Stimulated activated CD4-positive, alpha-beta T cell treated with anti-CD3 and anti-CD28 coated beads, Interleukin-12 subunit alpha, Interleukin-12 subunit beta, amount 100 ng/mL, for 24 hours (primary cell): ENCODE data around the gene PHF14.

Source experiments
- DNase-seq, 2 experiments: peaks; one replicate each; pipeline ENCODE4 v3.0.0-alpha.2; 2020; ENCODE audit warnings: low read depth in 2 of 2

PHF14 gene

GRCh38 chr7:11082552-11083213, 109.0 kb downstream of the PHF14 start:
- DNase-seq: no peak

GRCh38 chr7:11083214-11083568, 109.5 kb downstream of the PHF14 start:
- DNase-seq: no peak

GRCh38 chr7:11104578-11104977, 130.9 kb downstream of the PHF14 start:
- no peak for DNase-seq

GRCh38 chr7:11109659-11110058, 136.0 kb downstream of the PHF14 start:
- DNase-seq: no peak

GRCh38 chr7:11120068-11120664, 146.5 kb downstream of the PHF14 start:
- no peak for DNase-seq

- no peak for DNase-seq
Measured at GRCh38 chr7:11120675-11121220, 147.1 kb downstream of the PHF14 start.

- DNase-seq: no peak
Measured at GRCh38 chr7:11124856-11125559, 151.3 kb downstream of the PHF14 start.

- DNase-seq: no peak
Measured at GRCh38 chr7:11127114-11127785, 153.6 kb downstream of the PHF14 start.

- DNase-seq: no peak
Measured at GRCh38 chr7:11127988-11128387, 154.3 kb downstream of the PHF14 start.

GRCh38 chr7:11128498-11128897, 154.8 kb downstream of the PHF14 start:
- DNase-seq: no peak

GRCh38 chr7:11130012-11130411, 156.3 kb downstream of the PHF14 start:
- DNase-seq: no peak

- no peak for DNase-seq
Measured at GRCh38 chr7:11130601-11131000, 156.9 kb downstream of the PHF14 start.

- DNase-seq: no peak
Measured at GRCh38 chr7:11133436-11133959, 159.8 kb downstream of the PHF14 start.

- no peak for DNase-seq
Measured at GRCh38 chr7:11135573-11135972, 161.9 kb downstream of the PHF14 start.

- no peak for DNase-seq
Measured at GRCh38 chr7:11141541-11141940, 167.9 kb downstream of the PHF14 start.

- DNase-seq: no peak
Measured at GRCh38 chr7:11153694-11154093, 180.0 kb downstream of the PHF14 start.

- no peak for DNase-seq
Measured at GRCh38 chr7:11155883-11156282, 182.2 kb downstream of the PHF14 start.

GRCh38 chr7:11161499-11161898, 187.8 kb downstream of the PHF14 start:
- no peak for DNase-seq

GRCh38 chr7:11163220-11163619, 189.5 kb downstream of the PHF14 start:
- DNase-seq: no peak

GRCh38 chr7:11166051-11166450, 192.4 kb downstream of the PHF14 start:
- no peak for DNase-seq

GRCh38 chr7:11168650-11169170, 195.0 kb downstream of the PHF14 start:
- DNase-seq: no peak

GRCh38 chr7:11170175-11170574, 196.5 kb downstream of the PHF14 start:
- DNase-seq: no peak
